HepG2 (cell line): ENCODE measurements around the gene CAMK1D. TPM values are rescaled to one million over a fixed set of nuclear protein-coding genes. Genes with fewer than 3 reads are reported as not detected.

Source experiments
- ATAC-seq: fragments of 200-7000 bp; cut with Tn5 transposase; 3 replicates; pipeline ENCODE4 v1.9.1; 2020; ENCODE audit warnings: mild to moderate bottlenecking, moderate library complexity
- BruUV-seq: library from RNA; stranded (reverse); fragments of 400-500 nt; replicated peaks from 2 replicates; lab custom pipeline; 2021; lab: Mats Ljungman, UMichigan
- CTCF ChIA-PET: fragments of 300-600 bp; formaldehyde crosslinking; extraction: SDS; loops from one replicate; lab custom pipeline; 2021; ENCODE audit warnings: low total read pairs, inconsistent platforms, low intra/inter-chr PET ratio; lab: Yijun Ruan, JAX
- POLR2A ChIA-PET: fragments of 350-600 bp; sonication (Branson Sonifier 250); formaldehyde crosslinking; loops from one replicate; lab custom pipeline; 2020; ENCODE audit warnings: antibody characterized with exemption, inconsistent platforms; lab: Yijun Ruan, JAX
- DNase-seq: peaks from one replicate; pipeline ENCODE4 v3.0.0-alpha.2; 2015; ENCODE audit warnings: low spot score
- FAIRE-seq: peaks from 3 replicates; lab custom pipeline; 2011; peaks lifted over from hg19 to GRCh38; lab: Jason Lieb, UNC
- H2AFZ ChIP-seq: one replicate; pipeline ENCODE4 v1.6.1; 2011; ENCODE audit warnings: low read length, inconsistent platforms
- H3K27ac ChIP-seq: fragments of 300-600 bp; 3 replicates; pipeline ENCODE4 v1.8.0; 2011; ENCODE audit warnings: mixed run types, mild to moderate bottlenecking, mixed read lengths, low read length, inconsistent platforms; ENCODE audit not compliant: insufficient read depth; ENCODE audit errors: extremely low read length
- H3K27me3 ChIP-seq, 2 experiments: fragments of 200-600 bp in 1 of 2; 2 replicates in 1 of 2; 3 replicates in 1 of 2; pipeline versions ENCODE4 v1.6.0 to v1.8.0; 2011; ENCODE audit warnings: low read length in 2 of 2, mild to moderate bottlenecking in 2 of 2, moderate library complexity in 2 of 2, inconsistent platforms in 1 of 2; ENCODE audit not compliant: insufficient read depth in 2 of 2, control insufficient read depth in 1 of 2
- H3K36me3 ChIP-seq, 2 experiments: fragments of 200-600 bp in 1 of 2; replicated peaks in 1 of 2; 2 replicates in 1 of 2; 3 replicates in 1 of 2; pipeline versions ENCODE4 v1.5.1 to v1.8.0; 2011; ENCODE audit warnings: low read length in 2 of 2, inconsistent platforms in 1 of 2; ENCODE audit not compliant: insufficient read depth in 2 of 2, control insufficient read depth in 1 of 2
- H3K4me1 ChIP-seq: 2 replicates; pipeline ENCODE4 v1.5.1; 2012; ENCODE audit warnings: low read length, inconsistent platforms; ENCODE audit not compliant: insufficient read depth
- H3K4me2 ChIP-seq: 2 replicates; pipeline ENCODE4 v1.6.0; 2011; ENCODE audit warnings: low read depth, low read length, inconsistent platforms
- H3K4me3 ChIP-seq, 3 experiments: fragments of 200-600 bp in 1 of 3; sonication (generic), shearing (Covaris generic) in 1 of 3; replicated peaks in 1 of 3; 2 replicates each; pipeline ENCODE4 v1.5.1; 2011 to 2016; ENCODE audit warnings: low read length in 3 of 3, inconsistent platforms in 2 of 3, low read depth in 2 of 3, mild to moderate bottlenecking in 2 of 3, control low read depth in 1 of 3, mixed read lengths in 1 of 3; ENCODE audit not compliant: insufficient read depth in 1 of 3
- H3K79me2 ChIP-seq: one replicate; pipeline ENCODE4 v1.6.1; 2011; ENCODE audit warnings: low read length, inconsistent platforms; ENCODE audit not compliant: insufficient read depth
- H3K9ac ChIP-seq: 2 replicates; pipeline ENCODE4 v1.6.0; 2011; ENCODE audit warnings: mild to moderate bottlenecking, low read depth, low read length, inconsistent platforms; ENCODE audit not compliant: insufficient read depth
- H3K9me3 ChIP-seq: 2 replicates; pipeline ENCODE4 v1.5.1; 2012; ENCODE audit warnings: mild to moderate bottlenecking, low read length
- H4K20me1 ChIP-seq: 2 replicates; pipeline ENCODE4 v1.6.0; 2011; ENCODE audit warnings: inconsistent platforms, mild to moderate bottlenecking, low read length, moderate library complexity; ENCODE audit not compliant: insufficient read depth
- CHCHD3 ChIP-seq: sonication (generic); formaldehyde crosslinking; IDR thresholded peaks from 2 replicates; pipeline ENCODE4 v1.8.0; 2022; ENCODE audit warnings: mild to moderate bottlenecking, missing genetic modification reagents, moderate library complexity
- HDAC6 ChIP-seq: fragments of 200-600 bp; sonication (generic); IDR thresholded peaks from 2 replicates; pipeline ENCODE4 v1.7.0; 2017; ENCODE audit warnings: mild to moderate bottlenecking, antibody characterized with exemption, low read length, low read depth
- HIVEP1 ChIP-seq: sonication (generic); formaldehyde crosslinking; IDR thresholded peaks from 2 replicates; pipeline ENCODE4 v1.4.0; 2020; ENCODE audit warnings: mild to moderate bottlenecking, missing genetic modification reagents
- MAZ ChIP-seq, 2 experiments: sonication (generic) in 1 of 2; formaldehyde crosslinking in 1 of 2; IDR thresholded peaks; 2 replicates each; pipeline versions ENCODE4 v1.5.0 to v1.6.1; 2012 to 2020; ENCODE audit warnings: low read depth in 2 of 2, mild to moderate bottlenecking in 2 of 2, borderline replicate concordance in 1 of 2, improper control_type of control experiment in 1 of 2, low read length in 1 of 2, missing genetic modification reagents in 1 of 2, moderate library complexity in 1 of 2
- NR2F2 ChIP-seq: IDR thresholded peaks from 2 replicates; pipeline ENCODE4 v1.6.1; 2012; ENCODE audit warnings: low read depth, inconsistent platforms, borderline replicate concordance
- RAD51 ChIP-seq: fragments of 450-650 bp; IDR thresholded peaks from 2 replicates; pipeline ENCODE4 v1.6.1; 2016; ENCODE audit warnings: borderline replicate concordance
- REPIN1 ChIP-seq: sonication (generic); formaldehyde crosslinking; IDR thresholded peaks from 2 replicates; pipeline ENCODE4 v1.8.0; 2022; ENCODE audit warnings: missing genetic modification reagents, low read depth, mild to moderate bottlenecking, borderline replicate concordance
- SP5 ChIP-seq: IDR thresholded peaks from 2 replicates; pipeline ENCODE4 v1.6.1; 2016; ENCODE audit warnings: low read depth, borderline replicate concordance
- TBX3 ChIP-seq: fragments of 450-650 bp; IDR thresholded peaks from 2 replicates; pipeline ENCODE4 v1.6.1; 2017; ENCODE audit warnings: antibody characterized with exemption, mild to moderate bottlenecking, inconsistent platforms, borderline replicate concordance
- ZMYM4 ChIP-seq: sonication (generic); formaldehyde crosslinking; IDR thresholded peaks from 2 replicates; pipeline ENCODE4 v1.8.1; 2023; ENCODE audit warnings: mild to moderate bottlenecking, missing genetic modification reagents
- ZNF577 ChIP-seq: sonication (generic); formaldehyde crosslinking; IDR thresholded peaks from 2 replicates; pipeline ENCODE4 v1.4.0; 2020; ENCODE audit warnings: mild to moderate bottlenecking, low read depth, missing genetic modification reagents, borderline replicate concordance
- ZNF615 ChIP-seq: sonication (generic); formaldehyde crosslinking; IDR thresholded peaks from 2 replicates; pipeline ENCODE4 v1.5.0; 2020; ENCODE audit warnings: mild to moderate bottlenecking, missing genetic modification reagents, borderline replicate concordance
- ZNF652 ChIP-seq: IDR thresholded peaks from 2 replicates; pipeline ENCODE4 v1.6.1; 2016; ENCODE audit warnings: low read depth, borderline replicate concordance
- WGBS: methylation state at CpG from one replicate; pipeline ENCODE4 v1.1.6; 2017; ENCODE audit warnings: low lambda C conversion rate; 5-methylcytosine and 5-hydroxymethylcytosine counted together
- in situ Hi-C: cut with HindIII; loops from 2 replicates; pipeline ENCODE4 v1.10.0; 2017; ENCODE audit warnings: low pct_unique_long_range_greater_than_20kb; ENCODE audit not compliant: extremely low pct_ligation_motif_present
- intact Hi-C: fragments of 100-400 bp; cut with micrococcal nuclease; formaldehyde crosslinking; loops from one replicate; pipeline ENCODE4 v1.10.0; 2022; ENCODE audit not compliant: unreplicated experiment
- polyA plus RNA-seq, 8 experiments: library from polyadenylated mRNA; depleted of rRNA in 3 of 8; stranded (reverse) in 7 of 8; unstranded in 1 of 8; fragments of >200 nt; fragmentation: Illumina TruSeq in 4 of 8; extraction: Trizol in 4 of 8; gene quantifications; 2 replicates each; pipeline versions ENCODE4 v1.2.1 to v1.2.3, GENCODE V29; 2011 to 2016; ENCODE audit warnings: low read depth in 4 of 8, missing spikeins in 1 of 8, mixed read lengths in 1 of 8; ENCODE audit not compliant: insufficient read depth in 1 of 8
- total RNA-seq, 5 experiments: library from RNA; depleted of rRNA; stranded (reverse); fragments of >200 nt; fragmentation: Illumina TruSeq; extraction: Trizol; gene quantifications; 2 replicates each; pipeline ENCODE4 v1.2.3, GENCODE V29; 2016; ENCODE audit warnings: low read depth in 1 of 5
- TF ChIP-seq, protein P1 (sequence below): fragments of 450-650 bp; IDR thresholded peaks from 2 replicates; pipeline ENCODE4 v1.6.1; 2017; ENCODE audit warnings: mild to moderate bottlenecking

CAMK1D gene
- total and polyA plus RNA-seq, 2 of the 13 experiments (the other 11 are each of a cell fraction or from before 2014, with no cell fraction given), result under 0.01 TPM; not detected in 1

DNA sequence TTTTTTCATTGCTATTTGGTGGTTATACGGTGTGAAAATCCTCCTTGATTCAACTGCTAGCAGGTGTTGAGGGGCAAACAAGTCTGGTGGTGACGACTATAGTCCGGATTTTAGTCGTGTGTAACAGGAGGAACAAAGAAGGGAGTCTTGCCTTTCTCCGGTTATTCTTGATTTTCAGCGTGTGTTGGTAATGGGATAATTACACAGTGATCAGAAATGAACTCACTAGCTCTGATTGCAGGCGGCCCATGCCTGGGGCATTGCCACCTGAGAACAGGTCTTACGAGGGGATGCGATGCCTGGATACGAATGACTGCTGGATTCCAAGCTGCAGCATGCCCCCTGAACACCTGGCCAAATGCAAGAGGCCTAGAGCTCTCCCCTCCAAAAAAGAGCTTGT, 72.8 kb downstream of the CAMK1D start:
- FAIRE-seq, result no peak
- POLR2A ChIA-PET, result no interaction called here
- H3K27ac ChIP-seq, result no peak overlapping the region
- no peaks in the 10 kb centered on the region for H3K9me3 ChIP-seq
- in situ Hi-C loops, result no loop called here
- CTCF ChIA-PET, result no interaction called here
- no peak overlapping the region for H3K9ac ChIP-seq
- DNase-seq, result no peak
- H3K4me1 ChIP-seq, result no peaks in the 10 kb centered on the region
- H3K79me2 ChIP-seq, result no peaks in the 10 kb centered on the region
- no peak overlapping the region for H3K4me3 ChIP-seq
- H3K36me3 ChIP-seq, result no peaks in the 10 kb centered on the region
- WGBS, result 62% methylated on average over 10 of the region's 10 CpGs
- no peak for TF ChIP-seq HIVEP1 (CRISPR knock-in tag)
- no peak for TF ChIP-seq RAD51
- no peak for TF ChIP-seq ZNF615
- no peak for TF ChIP-seq REPIN1
- TF ChIP-seq SP5 (CRISPR knock-in tag), result no peak
- TF ChIP-seq ZMYM4 (CRISPR knock-in tag), result no peak
- TF ChIP-seq, protein P1, sequence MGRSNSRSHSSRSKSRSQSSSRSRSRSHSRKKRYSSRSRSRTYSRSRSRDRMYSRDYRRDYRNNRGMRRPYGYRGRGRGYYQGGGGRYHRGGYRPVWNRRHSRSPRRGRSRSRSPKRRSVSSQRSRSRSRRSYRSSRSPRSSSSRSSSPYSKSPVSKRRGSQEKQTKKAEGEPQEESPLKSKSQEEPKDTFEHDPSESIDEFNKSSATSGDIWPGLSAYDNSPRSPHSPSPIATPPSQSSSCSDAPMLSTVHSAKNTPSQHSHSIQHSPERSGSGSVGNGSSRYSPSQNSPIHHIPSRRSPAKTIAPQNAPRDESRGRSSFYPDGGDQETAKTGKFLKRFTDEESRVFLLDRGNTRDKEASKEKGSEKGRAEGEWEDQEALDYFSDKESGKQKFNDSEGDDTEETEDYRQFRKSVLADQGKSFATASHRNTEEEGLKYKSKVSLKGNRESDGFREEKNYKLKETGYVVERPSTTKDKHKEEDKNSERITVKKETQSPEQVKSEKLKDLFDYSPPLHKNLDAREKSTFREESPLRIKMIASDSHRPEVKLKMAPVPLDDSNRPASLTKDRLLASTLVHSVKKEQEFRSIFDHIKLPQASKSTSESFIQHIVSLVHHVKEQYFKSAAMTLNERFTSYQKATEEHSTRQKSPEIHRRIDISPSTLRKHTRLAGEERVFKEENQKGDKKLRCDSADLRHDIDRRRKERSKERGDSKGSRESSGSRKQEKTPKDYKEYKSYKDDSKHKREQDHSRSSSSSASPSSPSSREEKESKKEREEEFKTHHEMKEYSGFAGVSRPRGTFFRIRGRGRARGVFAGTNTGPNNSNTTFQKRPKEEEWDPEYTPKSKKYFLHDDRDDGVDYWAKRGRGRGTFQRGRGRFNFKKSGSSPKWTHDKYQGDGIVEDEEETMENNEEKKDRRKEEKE, result no peak
- no peak for TF ChIP-seq NR2F2
- no peak for TF ChIP-seq TBX3
- TF ChIP-seq ZNF652 (CRISPR knock-in tag), result no peak
- TF ChIP-seq HDAC6, result no peak
- no peak for TF ChIP-seq CHCHD3
- no peak for TF ChIP-seq MAZ (IDR thresholded peaks at IDR 0.05; ENCODE audit: borderline replicate concordance, low read depth, low read length)
- no peak for TF ChIP-seq MAZ (CRISPR knock-in tag; IDR thresholded peaks at IDR 0.05; ENCODE audit: low read depth)
- no peak for TF ChIP-seq ZNF577 (CRISPR knock-in tag)
- H2AFZ ChIP-seq, result no peak overlapping the region
- no TSS peak for BruUV-seq
- H4K20me1 ChIP-seq, result no peaks in the 10 kb centered on the region
- peaks cover 0 to 9% of the 10 kb centered on the region in 2 experiments; a peak in 1 of 5 replicates for H3K27me3 ChIP-seq
- no peak overlapping the region for H3K4me2 ChIP-seq
- intact Hi-C loops, result no loop called here
- ATAC-seq, result no peak
